Measurements from ENCODE around the gene UGT1A4. TPM values are rescaled to one million over a fixed set of nuclear protein-coding genes. Genes with fewer than 3 reads are reported as not detected.

The UGT1A4 gene
- not detected in 3 replicates for total RNA-seq

DNA sequence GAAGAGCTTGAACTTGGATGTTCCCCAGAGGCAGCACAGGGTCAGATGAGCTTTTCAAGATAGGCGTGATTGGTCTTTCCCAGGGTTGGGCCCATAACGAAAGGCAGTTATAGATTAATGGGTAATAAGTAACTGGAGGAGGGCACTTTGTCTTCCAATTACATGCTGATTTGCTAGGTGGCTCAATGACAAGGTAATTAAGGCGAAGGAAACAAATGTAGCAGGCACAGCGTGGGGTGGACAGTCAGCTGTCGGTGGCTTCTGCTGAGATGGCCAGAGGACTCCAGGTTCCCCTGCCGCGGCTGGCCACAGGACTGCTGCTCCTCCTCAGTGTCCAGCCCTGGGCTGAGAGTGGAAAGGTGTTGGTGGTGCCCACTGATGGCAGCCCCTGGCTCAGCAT, at the start of gene UGT1A4:
UGT1A4 (plus strand) TSS at position 185 of the 400 bp plus-strand sequence; CDS start at position 270, 85 bp downstream.
- peaks cover 25% of the 10 kb centered on the region for H3K27me3 Mint-ChIP-seq (ENCODE audit: low read depth)
- no peaks in the 10 kb centered on the region for H3K4me1 Mint-ChIP-seq
- H3K4me3 Mint-ChIP-seq, result no peak within 1 kb of the TSS
- H3K9me3 Mint-ChIP-seq, result no peaks in the 10 kb centered on the region
- TF ChIP-seq CTCF (IDR thresholded peaks at IDR 0.05; ENCODE audit: unreplicated experiment), result no peak
- no peaks in the 10 kb centered on the region for H3K36me3 Mint-ChIP-seq
- H3K27ac Mint-ChIP-seq, result no peak within 1 kb of the TSS
- DNase-seq (ENCODE audit: low spot score in 2 of 2, unreplicated experiment in 2 of 2), result no peak

- H3K4me3 Mint-ChIP-seq, result no peak within 1 kb of the TSS
- H3K27me3 Mint-ChIP-seq (ENCODE audit: low read depth), result peaks cover 26% of the 10 kb centered on the region
- no peak within 1 kb of the TSS for H3K27ac Mint-ChIP-seq
- H3K4me1 Mint-ChIP-seq, result no peaks in the 10 kb centered on the region
- TF ChIP-seq CTCF (IDR thresholded peaks at IDR 0.05; ENCODE audit: unreplicated experiment), result no peak
- no peak for DNase-seq (ENCODE audit: low spot score in 2 of 2, unreplicated experiment in 2 of 2)
- no peaks in the 10 kb centered on the region for H3K36me3 Mint-ChIP-seq
- H3K9me3 Mint-ChIP-seq, result peaks cover 8% of the 10 kb centered on the region
Observed at GRCh38 chr2:233671290-233672161, 47.0 kb upstream of the UGT1A4 start, which contains the start of gene UGT1A9. Gene UGT1A9, plus strand, starts transcription at chr2:233671898. Its CDS starts 37 bp downstream, at chr2:233671935.

- Mint-ChIP-seq H3K4me3 (no peak overlapping the region), H3K27me3 (ENCODE audit: low read depth) (peaks cover 38% of the 10 kb centered on the region), H3K27ac (no peak overlapping the region), H3K9me3 (peaks cover 8% of the 10 kb centered on the region), H3K4me1 (no peaks in the 10 kb centered on the region), H3K36me3 (no peaks in the 10 kb centered on the region)
- DNase-seq (ENCODE audit: low spot score in 2 of 2, unreplicated experiment in 2 of 2), result no peak
- no peak for TF ChIP-seq CTCF (IDR thresholded peaks at IDR 0.05; ENCODE audit: unreplicated experiment)
Observed at GRCh38 chr2:233672886-233673285, 45.6 kb upstream of the UGT1A4 start.

DNA sequence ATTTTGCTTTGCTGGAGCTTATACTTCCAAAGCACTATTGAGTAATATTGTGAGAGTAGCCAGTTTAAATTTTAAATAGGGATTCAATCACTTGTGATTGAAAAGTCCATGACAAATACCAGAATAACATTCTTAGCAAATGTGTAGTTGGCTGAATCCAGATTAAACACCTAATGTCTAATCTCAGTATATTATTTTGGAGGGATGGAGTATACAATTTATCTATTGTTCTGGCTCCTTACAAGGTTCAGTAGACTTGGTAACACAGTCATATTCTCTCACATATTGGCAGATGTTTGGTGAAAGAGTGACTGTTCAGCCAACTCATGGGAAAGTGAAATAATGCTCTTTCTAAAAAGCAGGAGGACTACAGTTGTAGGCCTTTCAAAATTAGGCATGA, 44.6 kb upstream of the UGT1A4 start:
- Mint-ChIP-seq H3K27ac (no peak overlapping the region), H3K36me3 (no peaks in the 10 kb centered on the region), H3K4me3 (no peak overlapping the region), H3K27me3 (ENCODE audit: low read depth) (peaks cover 46% of the 10 kb centered on the region), H3K4me1 (no peaks in the 10 kb centered on the region), H3K9me3 (peaks cover under 1% of the 10 kb centered on the region)
- no peak for TF ChIP-seq CTCF (IDR thresholded peaks at IDR 0.05; ENCODE audit: unreplicated experiment)
- no peak for DNase-seq (ENCODE audit: low spot score in 2 of 2, unreplicated experiment in 2 of 2)

DNA sequence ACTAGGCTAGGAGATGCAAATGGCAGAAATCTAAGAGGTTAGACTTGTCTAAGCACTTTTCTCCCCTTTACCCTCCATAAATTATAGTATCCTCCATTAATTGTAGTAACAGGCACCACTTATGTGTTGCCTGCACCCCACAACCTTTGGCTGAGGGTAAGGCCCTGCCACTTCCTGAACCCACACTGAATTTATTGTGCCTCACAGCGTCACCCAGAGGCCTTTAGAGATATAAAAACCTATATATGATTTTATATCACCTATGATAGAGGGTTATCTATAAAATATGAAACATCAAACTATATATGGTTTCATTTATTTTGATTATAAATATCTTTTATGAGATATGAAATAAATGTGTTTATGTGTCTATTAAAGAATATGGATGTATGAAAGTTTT, 44.2 kb upstream of the UGT1A4 start:
- Mint-ChIP-seq H3K27me3 (ENCODE audit: low read depth) (peaks cover 48% of the 10 kb centered on the region), H3K9me3 (no peaks in the 10 kb centered on the region), H3K36me3 (no peaks in the 10 kb centered on the region), H3K4me1 (no peaks in the 10 kb centered on the region), H3K27ac (no peak overlapping the region), H3K4me3 (no peak overlapping the region)
- DNase-seq (ENCODE audit: low spot score in 2 of 2, unreplicated experiment in 2 of 2), result no peak
- no peak for TF ChIP-seq CTCF (IDR thresholded peaks at IDR 0.05; ENCODE audit: unreplicated experiment)

All from mesothelial cell of epicardium (in vitro differentiated cells).